Neural progenitor cell (in vitro differentiated cells): Measurements from ENCODE around the gene SPON1.

Experiments
- EZH2 ChIP-seq: fragments of 200-600 bp; sonication (generic); IDR thresholded peaks from 2 replicates; pipeline ENCODE4 v1.6.1; 2017; ENCODE audit warnings: antibody characterized with exemption, mild to moderate bottlenecking, moderate library complexity
- EZH2phosphoT487 ChIP-seq: fragments of 200-600 bp; sonication (generic); IDR thresholded peaks from 2 replicates; pipeline ENCODE4 v1.6.1; 2017; ENCODE audit warnings: antibody characterized with exemption
- TF ChIP-seq, protein P1 (sequence below): fragments of 200-600 bp; sonication (generic); IDR thresholded peaks from 2 replicates; pipeline ENCODE4 v1.5.1; 2017; ENCODE audit warnings: antibody characterized with exemption, mild to moderate bottlenecking

DNA sequence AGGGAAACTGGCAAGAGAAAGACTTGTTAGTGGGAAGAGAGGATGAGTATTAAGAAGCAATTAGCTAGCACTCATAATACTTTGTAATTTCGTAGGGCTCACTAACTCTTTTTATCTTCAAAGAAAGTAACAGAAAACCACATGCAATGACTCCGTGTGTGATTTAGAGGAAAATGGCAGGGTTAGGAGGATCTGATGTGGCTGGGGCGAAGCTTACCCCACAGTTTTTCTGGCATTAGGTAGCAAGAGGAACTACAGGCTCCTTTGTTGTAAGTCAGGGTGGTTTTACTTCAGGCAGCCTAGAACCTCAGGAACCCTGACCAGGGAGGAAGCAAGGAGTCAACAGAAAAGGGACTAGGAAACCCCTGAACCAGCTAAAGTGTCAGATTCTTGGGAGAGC, 89.7 kb downstream of the SPON1 start:
- TF ChIP-seq, protein P1, sequence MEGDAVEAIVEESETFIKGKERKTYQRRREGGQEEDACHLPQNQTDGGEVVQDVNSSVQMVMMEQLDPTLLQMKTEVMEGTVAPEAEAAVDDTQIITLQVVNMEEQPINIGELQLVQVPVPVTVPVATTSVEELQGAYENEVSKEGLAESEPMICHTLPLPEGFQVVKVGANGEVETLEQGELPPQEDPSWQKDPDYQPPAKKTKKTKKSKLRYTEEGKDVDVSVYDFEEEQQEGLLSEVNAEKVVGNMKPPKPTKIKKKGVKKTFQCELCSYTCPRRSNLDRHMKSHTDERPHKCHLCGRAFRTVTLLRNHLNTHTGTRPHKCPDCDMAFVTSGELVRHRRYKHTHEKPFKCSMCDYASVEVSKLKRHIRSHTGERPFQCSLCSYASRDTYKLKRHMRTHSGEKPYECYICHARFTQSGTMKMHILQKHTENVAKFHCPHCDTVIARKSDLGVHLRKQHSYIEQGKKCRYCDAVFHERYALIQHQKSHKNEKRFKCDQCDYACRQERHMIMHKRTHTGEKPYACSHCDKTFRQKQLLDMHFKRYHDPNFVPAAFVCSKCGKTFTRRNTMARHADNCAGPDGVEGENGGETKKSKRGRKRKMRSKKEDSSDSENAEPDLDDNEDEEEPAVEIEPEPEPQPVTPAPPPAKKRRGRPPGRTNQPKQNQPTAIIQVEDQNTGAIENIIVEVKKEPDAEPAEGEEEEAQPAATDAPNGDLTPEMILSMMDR = no peak
- TF ChIP-seq EZH2 = no peak
- TF ChIP-seq EZH2phosphoT487 = no peak
